Neutrophil (primary cell): ENCODE results near the gene MUC15.

Experiments used
- H3K27ac ChIP-seq: fragments of 200-600 bp; sonication (generic); 2 replicates; pipeline ENCODE4 v1.5.1; 2016; ENCODE audit warnings: mild to moderate bottlenecking, moderate library complexity
- H3K27me3 ChIP-seq: fragments of 200-600 bp; sonication (generic); 2 replicates; pipeline ENCODE4 v1.6.0; 2016; ENCODE audit warnings: mild to moderate bottlenecking
- H3K36me3 ChIP-seq: fragments of 200-600 bp; sonication (generic); 2 replicates; pipeline ENCODE4 v1.5.1; 2017
- H3K4me1 ChIP-seq, 2 experiments: fragments of 200-600 bp in 1 of 2; sonication (generic) in 1 of 2; 1 replicate in 1 of 2; 2 replicates in 1 of 2; pipeline versions ENCODE4 v1.5.1 to v1.6.1; 2013 to 2016; ENCODE audit warnings: low read depth in 1 of 2, low read length in 1 of 2, mild to moderate bottlenecking in 1 of 2, moderate library complexity in 1 of 2; ENCODE audit not compliant: control insufficient read depth in 1 of 2, insufficient read depth in 1 of 2
- H3K4me3 ChIP-seq, 2 experiments: fragments of 200-600 bp in 1 of 2; sonication (generic) in 1 of 2; 1 replicate in 1 of 2; 2 replicates in 1 of 2; pipeline ENCODE4 v1.5.1; 2013 to 2016; ENCODE audit warnings: low read depth in 1 of 2, low read length in 1 of 2, mild to moderate bottlenecking in 1 of 2, moderate library complexity in 1 of 2
- H3K9me3 ChIP-seq: fragments of 200-600 bp; sonication (generic); 2 replicates; pipeline ENCODE4 v1.5.1; 2016
- CTCF ChIP-seq: fragments of 200-600 bp; sonication (generic); IDR thresholded peaks from 2 replicates; pipeline ENCODE4 v1.5.1; 2016; ENCODE audit warnings: antibody characterized with exemption

The MUC15 gene

GRCh38 chr11:26571861-26572654 is at the start of gene MUC15:
Gene MUC15, minus strand, starts transcription at chr11:26572263. Its CDS starts 5,169 bp downstream, at chr11:26567094.
- Histone ChIP-seq H3K4me3 (no peak within 1 kb of the TSS), H3K36me3 (no peaks in the 10 kb centered on the region), H3K9me3 (no peaks in the 10 kb centered on the region), H3K4me1 (no peaks in the 10 kb centered on the region), H3K27me3 (no peaks in the 10 kb centered on the region), H3K27ac (no peak within 1 kb of the TSS)
- no peak for TF ChIP-seq CTCF

GRCh38 chr11:26621132-26621531 is 49.1 kb upstream of the MUC15 start:
- no peak overlapping the region for H3K27ac ChIP-seq
- no peaks in the 10 kb centered on the region for H3K9me3 ChIP-seq
- no peak overlapping the region for H3K4me3 ChIP-seq

GRCh38 chr11:26620282-26621045 is 48.4 kb upstream of the MUC15 start:
- no peak overlapping the region for H3K27ac ChIP-seq
- no peaks in the 10 kb centered on the region for H3K4me1 ChIP-seq
- no peaks in the 10 kb centered on the region for H3K36me3 ChIP-seq
- TF ChIP-seq CTCF: no peak
- H3K27me3 ChIP-seq: no peaks in the 10 kb centered on the region
- H3K9me3 ChIP-seq: no peaks in the 10 kb centered on the region
- no peak overlapping the region for H3K4me3 ChIP-seq

More at GRCh38 chr11:26621132-26621531, 49.1 kb upstream of the MUC15 start:
- H3K36me3 ChIP-seq: no peaks in the 10 kb centered on the region
- H3K4me1 ChIP-seq: no peaks in the 10 kb centered on the region
- TF ChIP-seq CTCF: no peak
- no peaks in the 10 kb centered on the region for H3K27me3 ChIP-seq

- Histone ChIP-seq H3K27me3 (no peaks in the 10 kb centered on the region), H3K9me3 (no peaks in the 10 kb centered on the region), H3K4me3 (no peak overlapping the region), H3K27ac (no peak overlapping the region), H3K36me3 (no peaks in the 10 kb centered on the region), H3K4me1 (no peaks in the 10 kb centered on the region)
- no peak for TF ChIP-seq CTCF
Measured at GRCh38 chr11:26618441-26618840, 46.4 kb upstream of the MUC15 start.

- Histone ChIP-seq H3K27me3 (no peaks in the 10 kb centered on the region), H3K4me1 (no peaks in the 10 kb centered on the region), H3K9me3 (no peaks in the 10 kb centered on the region), H3K27ac (no peak overlapping the region), H3K4me3 (no peak overlapping the region), H3K36me3 (no peaks in the 10 kb centered on the region)
- no peak for TF ChIP-seq CTCF
Measured at GRCh38 chr11:26613759-26614158, 41.7 kb upstream of the MUC15 start.
